ENCODE measurements around the gene DBNL.

DNA sequence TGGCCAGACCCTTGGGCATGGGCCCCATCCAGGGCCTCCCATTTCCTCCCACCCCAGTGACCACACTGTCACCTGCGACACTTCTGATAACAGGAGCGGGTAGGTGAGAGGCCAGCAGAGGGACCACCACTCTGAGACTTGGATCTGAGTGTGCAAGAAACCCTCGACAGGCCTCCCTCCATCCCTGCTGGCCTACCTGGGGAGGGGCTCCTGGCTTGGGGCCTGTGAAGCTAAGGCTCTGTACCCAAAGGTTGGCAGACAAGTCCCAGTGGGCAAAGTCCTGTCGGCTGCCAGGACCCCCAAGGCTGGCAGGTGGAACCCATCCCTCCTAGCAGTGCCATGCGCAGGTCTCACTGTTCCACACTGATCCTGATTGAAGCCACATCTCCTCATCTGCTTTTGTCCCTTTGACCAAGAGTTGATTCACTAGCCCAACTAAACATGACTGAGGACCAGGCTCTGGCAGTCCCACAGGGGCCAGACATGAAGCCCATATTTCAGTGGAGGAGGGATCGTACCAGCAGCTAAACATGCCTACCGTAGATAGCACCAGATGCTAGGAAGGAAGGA is 22.1 kb downstream of the DBNL start:
- TF ChIP-seq EP300 (IDR thresholded peaks at IDR 0.05) (no peak), POLR2A (IDR thresholded peaks at IDR 0.05) (no peak), POLR2AphosphoS5 (IDR thresholded peaks at IDR 0.05) (peak in 1 of 4 donors; percentile 5)
- TF ChIP-seq, protein P1, sequence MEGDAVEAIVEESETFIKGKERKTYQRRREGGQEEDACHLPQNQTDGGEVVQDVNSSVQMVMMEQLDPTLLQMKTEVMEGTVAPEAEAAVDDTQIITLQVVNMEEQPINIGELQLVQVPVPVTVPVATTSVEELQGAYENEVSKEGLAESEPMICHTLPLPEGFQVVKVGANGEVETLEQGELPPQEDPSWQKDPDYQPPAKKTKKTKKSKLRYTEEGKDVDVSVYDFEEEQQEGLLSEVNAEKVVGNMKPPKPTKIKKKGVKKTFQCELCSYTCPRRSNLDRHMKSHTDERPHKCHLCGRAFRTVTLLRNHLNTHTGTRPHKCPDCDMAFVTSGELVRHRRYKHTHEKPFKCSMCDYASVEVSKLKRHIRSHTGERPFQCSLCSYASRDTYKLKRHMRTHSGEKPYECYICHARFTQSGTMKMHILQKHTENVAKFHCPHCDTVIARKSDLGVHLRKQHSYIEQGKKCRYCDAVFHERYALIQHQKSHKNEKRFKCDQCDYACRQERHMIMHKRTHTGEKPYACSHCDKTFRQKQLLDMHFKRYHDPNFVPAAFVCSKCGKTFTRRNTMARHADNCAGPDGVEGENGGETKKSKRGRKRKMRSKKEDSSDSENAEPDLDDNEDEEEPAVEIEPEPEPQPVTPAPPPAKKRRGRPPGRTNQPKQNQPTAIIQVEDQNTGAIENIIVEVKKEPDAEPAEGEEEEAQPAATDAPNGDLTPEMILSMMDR (IDR thresholded peaks at IDR 0.05), result no peak
